ENCODE data around the gene LTBP1.

Gene LTBP1

GRCh38 chr2:33002863-33003262, 56.1 kb downstream of the LTBP1 start:
- TF ChIP-seq CTCF (IDR thresholded peaks at IDR 0.05; ENCODE audit: low read depth, low read length), result no peak
- DNase-seq (ENCODE audit: extremely low read depth, low read depth), result no peak

GRCh38 chr2:33005057-33005456, 58.3 kb downstream of the LTBP1 start:
- TF ChIP-seq CTCF (IDR thresholded peaks at IDR 0.05; ENCODE audit: low read depth, low read length), result no peak
- DNase-seq (ENCODE audit: extremely low read depth, low read depth), result no peak

- no peak for TF ChIP-seq CTCF (IDR thresholded peaks at IDR 0.05; ENCODE audit: low read depth, low read length)
- DNase-seq (ENCODE audit: extremely low read depth, low read depth), result no peak
Measured at GRCh38 chr2:33008716-33009115, 62.0 kb downstream of the LTBP1 start.

GRCh38 chr2:33009249-33009648, 62.5 kb downstream of the LTBP1 start:
- TF ChIP-seq CTCF (IDR thresholded peaks at IDR 0.05; ENCODE audit: low read depth, low read length), result no peak
- no peak for DNase-seq (ENCODE audit: extremely low read depth, low read depth)

- DNase-seq (ENCODE audit: extremely low read depth, low read depth), result no peak
- no peak for TF ChIP-seq CTCF (IDR thresholded peaks at IDR 0.05; ENCODE audit: low read depth, low read length)
Measured at GRCh38 chr2:33011373-33011772, 64.6 kb downstream of the LTBP1 start.

GRCh38 chr2:33011941-33012340, 65.2 kb downstream of the LTBP1 start:
- no peak for DNase-seq (ENCODE audit: extremely low read depth, low read depth)
- TF ChIP-seq CTCF (IDR thresholded peaks at IDR 0.05; ENCODE audit: low read depth, low read length), result no peak

- TF ChIP-seq CTCF (IDR thresholded peaks at IDR 0.05; ENCODE audit: low read depth, low read length), result no peak
- no peak for DNase-seq (ENCODE audit: extremely low read depth, low read depth)
Measured at GRCh38 chr2:33013684-33014110, 66.9 kb downstream of the LTBP1 start.
